ENCODE measurements around the gene VSTM4. TPM values are rescaled to one million over a fixed set of nuclear protein-coding genes. Genes with fewer than 3 reads are reported as not detected.

The VSTM4 gene
- total RNA-seq, 1 donor, result 4.7 TPM

- DNase-seq (ENCODE audit: low read depth), result no peak
- no peak overlapping the region for H3K4me3 ChIP-seq (ENCODE audit: low read depth, low read length)
- TF ChIP-seq, protein P1, sequence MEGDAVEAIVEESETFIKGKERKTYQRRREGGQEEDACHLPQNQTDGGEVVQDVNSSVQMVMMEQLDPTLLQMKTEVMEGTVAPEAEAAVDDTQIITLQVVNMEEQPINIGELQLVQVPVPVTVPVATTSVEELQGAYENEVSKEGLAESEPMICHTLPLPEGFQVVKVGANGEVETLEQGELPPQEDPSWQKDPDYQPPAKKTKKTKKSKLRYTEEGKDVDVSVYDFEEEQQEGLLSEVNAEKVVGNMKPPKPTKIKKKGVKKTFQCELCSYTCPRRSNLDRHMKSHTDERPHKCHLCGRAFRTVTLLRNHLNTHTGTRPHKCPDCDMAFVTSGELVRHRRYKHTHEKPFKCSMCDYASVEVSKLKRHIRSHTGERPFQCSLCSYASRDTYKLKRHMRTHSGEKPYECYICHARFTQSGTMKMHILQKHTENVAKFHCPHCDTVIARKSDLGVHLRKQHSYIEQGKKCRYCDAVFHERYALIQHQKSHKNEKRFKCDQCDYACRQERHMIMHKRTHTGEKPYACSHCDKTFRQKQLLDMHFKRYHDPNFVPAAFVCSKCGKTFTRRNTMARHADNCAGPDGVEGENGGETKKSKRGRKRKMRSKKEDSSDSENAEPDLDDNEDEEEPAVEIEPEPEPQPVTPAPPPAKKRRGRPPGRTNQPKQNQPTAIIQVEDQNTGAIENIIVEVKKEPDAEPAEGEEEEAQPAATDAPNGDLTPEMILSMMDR (IDR thresholded peaks at IDR 0.05; ENCODE audit: insufficient read depth, low read depth, low read length), result no peak
Measured at GRCh38 chr10:49153115-49153514, 37.8 kb upstream of the VSTM4 start.

DNA sequence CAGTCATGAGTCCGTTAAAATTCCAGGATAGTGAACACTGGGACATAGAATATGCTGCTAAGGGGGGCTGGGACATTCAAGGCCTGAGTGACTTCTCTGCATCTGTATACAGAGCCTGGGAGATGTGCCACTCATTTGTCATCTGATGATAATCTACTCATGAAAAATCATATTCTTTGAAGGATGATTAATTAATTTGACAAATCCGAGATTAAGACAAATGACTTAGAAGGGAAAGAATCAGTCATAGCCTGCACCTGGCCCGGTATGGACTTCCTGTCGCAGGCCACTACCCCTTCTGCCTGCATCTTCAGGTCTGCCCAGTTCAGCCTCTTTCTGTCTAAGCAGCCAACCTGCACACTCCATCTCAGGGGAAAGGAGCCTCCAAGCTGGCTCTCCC, 37.3 kb upstream of the VSTM4 start:
- no peak overlapping the region for H3K4me3 ChIP-seq (ENCODE audit: low read depth, low read length)
- TF ChIP-seq, protein P1 (IDR thresholded peaks at IDR 0.05; ENCODE audit: insufficient read depth, low read depth, low read length), result no peak
- no peak for DNase-seq (ENCODE audit: low read depth)

- no peak overlapping the region for H3K4me3 ChIP-seq (ENCODE audit: low read depth, low read length)
- DNase-seq (ENCODE audit: low read depth), result no peak
- TF ChIP-seq, protein P1 (IDR thresholded peaks at IDR 0.05; ENCODE audit: insufficient read depth, low read depth, low read length), result no peak
Measured at GRCh38 chr10:49152037-49152436, 36.7 kb upstream of the VSTM4 start.

- TF ChIP-seq, protein P1 (IDR thresholded peaks at IDR 0.05; ENCODE audit: insufficient read depth, low read depth, low read length), result no peak
- no peak for DNase-seq (ENCODE audit: low read depth)
- no peak overlapping the region for H3K4me3 ChIP-seq (ENCODE audit: low read depth, low read length)
Measured at GRCh38 chr10:49151481-49151880, 36.2 kb upstream of the VSTM4 start.

- no peak for DNase-seq (ENCODE audit: low read depth)
- no peak overlapping the region for H3K4me3 ChIP-seq (ENCODE audit: low read depth, low read length)
- TF ChIP-seq, protein P1 (IDR thresholded peaks at IDR 0.05; ENCODE audit: insufficient read depth, low read depth, low read length), result no peak
Measured at GRCh38 chr10:49151025-49151445, 35.7 kb upstream of the VSTM4 start.

GRCh38 chr10:49150426-49150825, 35.1 kb upstream of the VSTM4 start:
- TF ChIP-seq, protein P1 (IDR thresholded peaks at IDR 0.05; ENCODE audit: insufficient read depth, low read depth, low read length), result no peak
- no peak for DNase-seq (ENCODE audit: low read depth)
- H3K4me3 ChIP-seq (ENCODE audit: low read depth, low read length), result no peak overlapping the region

GRCh38 chr10:49149881-49150280, 34.6 kb upstream of the VSTM4 start:
- no peak for DNase-seq (ENCODE audit: low read depth)
- no peak overlapping the region for H3K4me3 ChIP-seq (ENCODE audit: low read depth, low read length)
- TF ChIP-seq, protein P1 (IDR thresholded peaks at IDR 0.05; ENCODE audit: insufficient read depth, low read depth, low read length), result no peak

Data from fibroblast of villous mesenchyme (primary cell).